SK-N-SH (cell line): ENCODE data around the gene CACNG4. TPM values are rescaled to one million over a fixed set of nuclear protein-coding genes. Genes with fewer than 3 reads are reported as not detected.

Source experiments
- CTCF ChIA-PET: fragments of 300-600, 350-600 bp; formaldehyde crosslinking; extraction: SDS; loops from one replicate; lab custom pipeline; 2021; lab: Yijun Ruan, JAX
- POLR2A ChIA-PET: fragments of 350-600 bp; sonication (Branson Sonifier 250); formaldehyde crosslinking; extraction: SDS; loops from one replicate; lab custom pipeline; 2020; ENCODE audit warnings: antibody characterized with exemption, inconsistent platforms; lab: Yijun Ruan, JAX
- DNase-seq: peaks from one replicate; pipeline ENCODE4 v3.0.0; 2012
- H2AFZ ChIP-seq: fragments of 200-600 bp; sonication (generic); 2 replicates; pipeline ENCODE4 v1.8.1; 2016; ENCODE audit warnings: antibody characterized with exemption, mild to moderate bottlenecking, low read depth
- H3F3A ChIP-seq: fragments of 200-600 bp; sonication (generic); replicated peaks from 2 replicates; pipeline ENCODE3; 2016; ENCODE audit warnings: antibody characterized with exemption, mild to moderate bottlenecking; ENCODE audit not compliant: insufficient read depth
- H3K27ac ChIP-seq, 2 experiments: fragments of 200-500 bp in 1 of 2; fragments of 200-600 bp in 1 of 2; sonication (Bioruptor generic) in 1 of 2; sonication (generic), shearing (Covaris generic) in 1 of 2; 2 replicates each; pipeline versions ENCODE4 v1.5.1 to v1.6.1; 2014 to 2016; ENCODE audit warnings: low read depth in 2 of 2, inconsistent platforms in 1 of 2, low read length in 1 of 2, mild to moderate bottlenecking in 1 of 2, mixed read lengths in 1 of 2
- H3K27me3 ChIP-seq: fragments of 200-600 bp; sonication (generic), shearing (Covaris generic); 2 replicates; pipeline ENCODE4 v1.6.1; 2016; ENCODE audit warnings: mixed run types; ENCODE audit not compliant: insufficient read depth
- H3K36me3 ChIP-seq, 2 experiments: fragments of 200-500 bp in 1 of 2; fragments of 200-600 bp in 1 of 2; sonication (Bioruptor generic) in 1 of 2; sonication (generic) in 1 of 2; replicated peaks in 1 of 2; 2 replicates each; pipeline versions ENCODE3 to v1.5.1; 2014 to 2016; ENCODE audit warnings: low read length in 1 of 2, mild to moderate bottlenecking in 1 of 2; ENCODE audit not compliant: insufficient read depth in 2 of 2, control insufficient read depth in 1 of 2
- H3K4me1 ChIP-seq, 2 experiments: fragments of 200-500 bp in 1 of 2; fragments of 200-600 bp in 1 of 2; sonication (Bioruptor generic) in 1 of 2; sonication (generic), shearing (Covaris generic) in 1 of 2; 2 replicates each; pipeline versions ENCODE4 v1.5.1 to v1.6.1; 2014 to 2016; ENCODE audit warnings: low read depth in 1 of 2, low read length in 1 of 2, mixed run types in 1 of 2; ENCODE audit not compliant: insufficient read depth in 2 of 2, control insufficient read depth in 1 of 2
- H3K4me2 ChIP-seq: fragments of 200-600 bp; sonication (generic), shearing (Covaris generic); 2 replicates; pipeline ENCODE4 v1.6.1; 2017; ENCODE audit warnings: mixed run types
- H3K4me3 ChIP-seq, 2 experiments: fragments of 200-500 bp in 1 of 2; fragments of 200-600 bp in 1 of 2; sonication (Bioruptor generic) in 1 of 2; sonication (generic), shearing (Covaris generic) in 1 of 2; 2 replicates each; pipeline versions ENCODE4 v1.5.1 to v1.8.1; 2014 to 2016; ENCODE audit warnings: low read depth in 2 of 2, inconsistent platforms in 1 of 2, low read length in 1 of 2, mild to moderate bottlenecking in 1 of 2, mixed read lengths in 1 of 2, moderate library complexity in 1 of 2
- H3K79me2 ChIP-seq: fragments of 200-600 bp; sonication (generic); 2 replicates; pipeline ENCODE4 v1.8.1; 2017; ENCODE audit warnings: mild to moderate bottlenecking; ENCODE audit not compliant: insufficient read depth
- H3K9ac ChIP-seq: fragments of 200-600 bp; sonication (generic); 2 replicates; pipeline ENCODE4 v1.6.1; 2017; ENCODE audit warnings: mixed run types
- H3K9me2 ChIP-seq: fragments of 200-600 bp; sonication (generic); 2 replicates; pipeline ENCODE4 v1.6.1; 2017; ENCODE audit warnings: mixed run types
- H3K9me3 ChIP-seq: fragments of 200-600 bp; sonication (generic); 2 replicates; pipeline ENCODE4 v1.6.1; 2017; ENCODE audit warnings: mixed run types, mild to moderate bottlenecking, moderate library complexity
- H4K20me1 ChIP-seq: fragments of 200-600 bp; sonication (generic); 2 replicates; pipeline ENCODE4 v1.6.1; 2017; ENCODE audit warnings: mild to moderate bottlenecking, mixed run types; ENCODE audit not compliant: insufficient read depth
- EP300 ChIP-seq, 2 experiments: IDR thresholded peaks; 2 replicates each; pipeline versions ENCODE4 v1.4.0 to v1.6.1; 2012; ENCODE audit warnings: borderline replicate concordance in 1 of 2, low read depth in 1 of 2, low read length in 1 of 2
- GATA2 ChIP-seq: sonication (generic); formaldehyde crosslinking; IDR thresholded peaks from 2 replicates; pipeline ENCODE4 v1.5.0; 2020; ENCODE audit warnings: mild to moderate bottlenecking, missing genetic modification reagents
- RAD21 ChIP-seq: IDR thresholded peaks from 2 replicates; pipeline ENCODE4 v1.6.1; 2012; ENCODE audit warnings: mild to moderate bottlenecking, low read length
- RCOR1 ChIP-seq: fragments of 150-350 bp; IDR thresholded peaks from 2 replicates; pipeline ENCODE4 v1.6.1; 2017; ENCODE audit warnings: antibody characterized with exemption, low read length
- RXRA ChIP-seq: IDR thresholded peaks from 2 replicates; pipeline ENCODE4 v1.4.0; 2012; ENCODE audit warnings: low read depth, mild to moderate bottlenecking, borderline replicate concordance
- SMC3 ChIP-seq: IDR thresholded peaks from 2 replicates; pipeline ENCODE4 v1.6.1; 2012; ENCODE audit warnings: low read depth, low read length, improper control_type of control experiment
- WGBS: methylation state at CpG from one replicate; pipeline ENCODE4 v1.1.6; 2017; ENCODE audit warnings: low lambda C conversion rate; 5-methylcytosine and 5-hydroxymethylcytosine counted together
- polyA plus RNA-seq, 3 experiments: library from polyadenylated mRNA; depleted of rRNA; stranded (reverse); fragments of >200 nt; gene quantifications; 2 replicates each; pipeline ENCODE4 v1.2.3, GENCODE V29; 2012
- TF ChIP-seq, protein P1 (sequence below): IDR thresholded peaks from 2 replicates; pipeline ENCODE4 v1.6.1; 2012; ENCODE audit warnings: mild to moderate bottlenecking, low read depth, low read length, moderate library complexity

Gene CACNG4
- polyA plus RNA-seq, 1 of the 3 experiments (the other 2 are of a cell fraction): 13.2 TPM

DNA sequence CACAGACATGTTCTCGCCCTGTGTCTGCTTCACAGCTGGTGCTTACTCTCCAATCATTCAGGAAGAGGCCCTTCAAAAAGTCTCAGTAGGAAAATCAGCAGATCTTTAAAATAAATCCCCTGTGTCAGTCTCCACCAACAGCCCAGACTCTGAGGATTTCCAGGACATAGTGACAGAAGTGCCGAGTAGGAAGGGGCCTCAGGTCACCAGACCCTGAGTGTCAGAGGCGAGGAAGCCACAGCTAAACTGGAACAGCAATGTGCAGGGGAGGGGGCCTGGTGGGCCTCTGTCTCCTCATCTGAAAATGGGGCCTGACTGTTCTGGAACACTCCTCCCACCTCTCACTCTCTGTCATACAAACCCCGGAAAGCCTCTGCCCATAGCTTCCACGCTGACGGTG, 6.3 kb downstream of the CACNG4 start:
- Histone ChIP-seq H3F3A (no peaks in the 10 kb centered on the region), H3K79me2 (peaks cover 14% of the 10 kb centered on the region; the same call in 1 of the 2 replicates), H3K27me3 (no peaks in the 10 kb centered on the region), H3K36me3 (peaks cover 0 to 4% of the 10 kb centered on the region in 2 experiments), H3K27ac (peak overlapping the region in 1 of 2 experiments; percentile 97; a peak in 2 of 4 replicates), H3K9me3 (no peaks in the 10 kb centered on the region), H3K4me3 (no peak overlapping the region), H4K20me1 (peaks cover 24% of the 10 kb centered on the region), H3K9me2 (no peaks in the 10 kb centered on the region), H3K9ac (no peak overlapping the region), H3K4me2 (no peak overlapping the region), H2AFZ (no peak overlapping the region), H3K4me1 (peaks cover 0 to 87% of the 10 kb centered on the region in 2 experiments; a peak in 2 of 4 replicates)
- CTCF ChIA-PET: interaction anchor here (0.7 to 6.8 kb wide), 22 partner anchors 9 to 433 kb away, joined by 3 to 60 read pairs (median 4); no protein-coding TSS in a partner anchor
- WGBS: 77% methylated on average over 6 of the region's 6 CpGs
- POLR2A ChIA-PET: interaction anchor here (0.7 to 10.4 kb wide), 10 partner anchors 10 to 190 kb away, joined by 3 to 125 read pairs (median 3); no protein-coding TSS in a partner anchor
- peak; percentile 54 for DNase-seq
- peak in 1 of 2 experiments; percentile 82; a peak in 2 of 4 replicates for TF ChIP-seq EP300 (IDR thresholded peaks at IDR 0.05; ENCODE audit: borderline replicate concordance in 1 of 2, low read depth in 1 of 2, low read length in 1 of 2)
- TF ChIP-seq, protein P1, sequence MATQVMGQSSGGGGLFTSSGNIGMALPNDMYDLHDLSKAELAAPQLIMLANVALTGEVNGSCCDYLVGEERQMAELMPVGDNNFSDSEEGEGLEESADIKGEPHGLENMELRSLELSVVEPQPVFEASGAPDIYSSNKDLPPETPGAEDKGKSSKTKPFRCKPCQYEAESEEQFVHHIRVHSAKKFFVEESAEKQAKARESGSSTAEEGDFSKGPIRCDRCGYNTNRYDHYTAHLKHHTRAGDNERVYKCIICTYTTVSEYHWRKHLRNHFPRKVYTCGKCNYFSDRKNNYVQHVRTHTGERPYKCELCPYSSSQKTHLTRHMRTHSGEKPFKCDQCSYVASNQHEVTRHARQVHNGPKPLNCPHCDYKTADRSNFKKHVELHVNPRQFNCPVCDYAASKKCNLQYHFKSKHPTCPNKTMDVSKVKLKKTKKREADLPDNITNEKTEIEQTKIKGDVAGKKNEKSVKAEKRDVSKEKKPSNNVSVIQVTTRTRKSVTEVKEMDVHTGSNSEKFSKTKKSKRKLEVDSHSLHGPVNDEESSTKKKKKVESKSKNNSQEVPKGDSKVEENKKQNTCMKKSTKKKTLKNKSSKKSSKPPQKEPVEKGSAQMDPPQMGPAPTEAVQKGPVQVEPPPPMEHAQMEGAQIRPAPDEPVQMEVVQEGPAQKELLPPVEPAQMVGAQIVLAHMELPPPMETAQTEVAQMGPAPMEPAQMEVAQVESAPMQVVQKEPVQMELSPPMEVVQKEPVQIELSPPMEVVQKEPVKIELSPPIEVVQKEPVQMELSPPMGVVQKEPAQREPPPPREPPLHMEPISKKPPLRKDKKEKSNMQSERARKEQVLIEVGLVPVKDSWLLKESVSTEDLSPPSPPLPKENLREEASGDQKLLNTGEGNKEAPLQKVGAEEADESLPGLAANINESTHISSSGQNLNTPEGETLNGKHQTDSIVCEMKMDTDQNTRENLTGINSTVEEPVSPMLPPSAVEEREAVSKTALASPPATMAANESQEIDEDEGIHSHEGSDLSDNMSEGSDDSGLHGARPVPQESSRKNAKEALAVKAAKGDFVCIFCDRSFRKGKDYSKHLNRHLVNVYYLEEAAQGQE: no peak
- TF ChIP-seq GATA2 (CRISPR knock-in tag): peak; percentile 54

DNA sequence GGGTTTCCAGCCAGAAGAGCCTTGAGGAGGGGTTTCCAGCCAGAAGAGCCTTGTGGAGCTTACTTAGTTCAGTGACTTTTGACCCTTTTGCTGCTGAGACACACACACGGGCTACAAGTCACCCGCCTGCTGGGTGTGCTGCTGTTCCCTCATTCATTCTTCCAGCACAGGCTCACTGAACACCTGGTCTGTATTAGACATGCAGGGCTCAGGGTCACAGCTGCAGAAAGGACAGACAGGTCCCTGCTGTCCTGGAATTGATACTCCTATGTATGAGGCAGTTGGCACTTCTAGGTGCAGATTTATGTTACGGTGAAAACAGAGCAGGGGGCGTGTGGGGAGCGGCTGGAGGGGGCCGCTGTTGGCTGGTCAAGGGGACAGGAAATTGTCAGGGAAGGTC, 6.8 kb downstream of the CACNG4 start:
- CTCF ChIA-PET: interaction anchor here (0.7 to 6.8 kb wide), 19 partner anchors 9 to 434 kb away, joined by 3 to 60 read pairs (median 4); no protein-coding TSS in a partner anchor
- Histone ChIP-seq H3K27me3 (no peaks in the 10 kb centered on the region), H3K9me2 (no peaks in the 10 kb centered on the region), H3K9me3 (no peaks in the 10 kb centered on the region), H3K4me2 (no peak overlapping the region), H3K4me3 (no peak overlapping the region), H3K27ac (peak overlapping the region in 1 of 2 experiments; percentile 97; a peak in 2 of 4 replicates), H3K4me1 (peaks cover 0 to 91% of the 10 kb centered on the region in 2 experiments; a peak in 2 of 4 replicates), H3F3A (no peaks in the 10 kb centered on the region), H3K79me2 (peaks cover 9% of the 10 kb centered on the region; the same call in 1 of the 2 replicates), H3K36me3 (peaks cover 0 to 4% of the 10 kb centered on the region in 2 experiments), H3K9ac (no peak overlapping the region), H2AFZ (no peak overlapping the region), H4K20me1 (peaks cover 19% of the 10 kb centered on the region)
- TF ChIP-seq RCOR1 (peak; percentile 75; the same call in 1 of the 2 replicates), RAD21 (peak; percentile 61), RXRA (no peak), SMC3 (peak; percentile 11; the same call in 1 of the 2 replicates)
- 78% methylated on average over 6 of the region's 6 CpGs for WGBS
- peak; percentile 75 for DNase-seq
- POLR2A ChIA-PET: interaction anchor here (0.7 to 10.4 kb wide), 10 partner anchors 11 to 190 kb away, joined by 3 to 125 read pairs (median 3); no protein-coding TSS in a partner anchor
